Muscle layer of duodenum (tissue), 2 donors: Measurements from ENCODE around the gene ZNF513.

Experiments used
- H3K27ac ChIP-seq: one replicate; pipeline ENCODE4 v1.7.0; 2013; ENCODE audit warnings: mild to moderate bottlenecking, low read length
- H3K27me3 ChIP-seq: one replicate; pipeline ENCODE4 v1.7.0; 2013; ENCODE audit warnings: low read depth, mild to moderate bottlenecking, control low read depth, low read length
- H3K36me3 ChIP-seq, 2 donors: one replicate each; pipeline ENCODE4 v1.7.0; 2013; ENCODE audit warnings: low read length in 2 of 2, control low read depth in 1 of 2, mild to moderate bottlenecking in 1 of 2; ENCODE audit not compliant: insufficient read depth in 2 of 2, control insufficient read depth in 1 of 2
- H3K4me1 ChIP-seq, 2 donors: one replicate each; pipeline ENCODE4 v1.7.0; 2013; ENCODE audit warnings: low read length in 2 of 2, mild to moderate bottlenecking in 2 of 2, control low read depth in 1 of 2, moderate library complexity in 1 of 2; ENCODE audit not compliant: insufficient read depth in 2 of 2, control insufficient read depth in 1 of 2
- H3K4me3 ChIP-seq, 2 donors: one replicate each; pipeline ENCODE4 v1.7.0; 2013; ENCODE audit warnings: low read length in 2 of 2, low read depth in 1 of 2, mild to moderate bottlenecking in 1 of 2
- H3K9me3 ChIP-seq, 2 donors: one replicate each; pipeline ENCODE4 v1.7.0; 2013; ENCODE audit warnings: low read length in 2 of 2, control low read depth in 1 of 2, mild to moderate bottlenecking in 1 of 2; ENCODE audit not compliant: control insufficient read depth in 1 of 2
- donor health status: healthy.

ZNF513 gene

DNA sequence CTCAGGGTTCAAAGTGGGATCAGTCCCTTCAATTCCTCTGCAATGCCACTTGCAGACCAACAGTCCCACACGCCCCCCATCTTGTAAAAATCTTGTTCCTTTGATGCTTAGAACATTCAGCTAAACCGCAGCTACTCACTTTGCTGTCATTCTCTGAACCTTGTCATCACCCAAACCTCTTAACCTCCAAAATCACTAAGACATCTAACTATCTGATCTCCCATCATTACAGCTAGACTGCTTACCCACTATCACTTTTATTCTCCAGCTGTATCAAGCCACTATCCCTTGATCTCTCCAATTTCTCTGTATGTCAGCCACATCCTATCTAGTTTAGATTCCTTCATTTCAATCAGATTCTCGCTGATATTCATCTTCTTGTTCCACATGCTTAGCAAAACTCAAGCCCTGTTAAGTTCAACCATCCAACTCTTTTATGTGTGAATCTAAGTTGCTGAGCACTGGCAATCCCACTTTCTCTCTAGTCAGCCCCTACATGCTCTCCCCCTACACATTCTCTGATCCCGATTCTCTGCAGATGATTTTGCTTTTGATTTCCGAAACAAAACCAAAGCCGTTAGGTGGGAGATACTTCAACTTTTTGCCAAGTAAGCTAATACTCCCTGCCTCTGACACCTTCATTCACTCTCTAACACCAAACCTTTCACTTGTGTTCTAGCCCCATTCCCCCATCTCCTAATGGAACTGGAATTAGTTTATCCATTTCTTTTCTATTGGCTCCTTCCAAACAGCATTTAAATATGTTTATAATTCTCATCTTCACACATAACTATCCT is 28.5 kb downstream of the ZNF513 start:
- Histone ChIP-seq H3K9me3 (no peaks in the 10 kb centered on the region), H3K27me3 (no peaks in the 10 kb centered on the region), H3K4me1 (peaks cover 5 to 23% of the 10 kb centered on the region in 2 donors)

DNA sequence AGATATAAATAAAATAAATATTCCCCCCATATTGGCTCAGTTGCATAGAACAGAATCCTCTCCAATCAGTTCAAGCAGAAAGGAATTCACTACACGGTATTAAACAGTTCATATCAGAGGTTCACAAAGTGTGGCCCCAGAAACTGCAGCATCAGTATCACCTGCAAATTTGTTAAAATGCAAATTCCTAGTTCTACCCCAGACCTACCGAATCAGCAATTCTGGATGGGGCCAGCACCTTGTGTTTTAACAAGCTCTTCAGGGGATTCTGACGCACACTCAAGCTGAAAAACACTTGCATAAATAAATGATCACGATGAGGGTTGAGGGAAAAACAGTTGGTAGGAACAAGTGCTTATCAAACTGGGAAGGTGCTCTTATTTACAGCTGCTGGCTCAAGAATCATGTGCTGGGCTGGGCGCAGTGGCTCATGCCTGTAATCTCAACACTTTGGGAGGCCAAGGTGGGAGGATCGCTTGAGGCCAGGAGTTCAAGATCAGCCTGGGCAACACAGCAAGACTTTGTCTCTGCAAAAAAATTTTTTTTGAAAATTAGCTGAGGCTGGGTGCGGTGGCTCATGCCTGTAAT is 30.3 kb downstream of the ZNF513 start:
- H3K4me3 ChIP-seq, result no peak overlapping the region
- H3K27me3 ChIP-seq, result no peaks in the 10 kb centered on the region
- H3K4me1 ChIP-seq, result peaks cover 0 to 16% of the 10 kb centered on the region in 2 donors
- H3K27ac ChIP-seq, result no peak overlapping the region
- no peaks in the 10 kb centered on the region for H3K9me3 ChIP-seq
- peaks cover 0 to 4% of the 10 kb centered on the region in 2 donors for H3K36me3 ChIP-seq

More for the DNA sequence above, 28.5 kb downstream of the ZNF513 start:
- peaks cover 4 to 5% of the 10 kb centered on the region in 2 donors for H3K36me3 ChIP-seq
- no peak overlapping the region for H3K4me3 ChIP-seq
- H3K27ac ChIP-seq, result no peak overlapping the region

DNA sequence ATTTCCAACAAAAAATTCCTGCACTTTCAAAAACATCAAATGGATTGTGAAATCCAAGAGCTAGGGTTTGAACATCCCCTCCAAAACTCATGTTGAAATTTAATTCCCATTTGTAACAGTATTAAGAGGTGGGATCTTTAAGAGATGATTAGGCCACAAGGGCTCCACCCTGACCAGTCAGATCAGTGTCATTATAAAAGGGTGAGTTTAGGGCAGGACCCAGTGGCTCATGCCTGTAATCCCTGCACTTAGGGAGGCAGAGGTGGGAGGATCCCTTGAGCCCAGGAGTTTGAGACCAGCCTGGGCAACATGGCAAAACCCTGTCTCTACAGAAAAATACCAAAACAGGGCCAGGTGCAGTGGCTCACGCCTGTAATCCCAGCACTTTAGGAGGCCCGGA is 32.9 kb downstream of the ZNF513 start:
- Histone ChIP-seq H3K9me3 (no peaks in the 10 kb centered on the region), H3K4me3 (no peak overlapping the region), H3K27ac (no peak overlapping the region), H3K36me3 (peaks cover 8% of the 10 kb centered on the region in 2 donors), H3K27me3 (no peaks in the 10 kb centered on the region), H3K4me1 (no peaks in the 10 kb centered on the region)

DNA sequence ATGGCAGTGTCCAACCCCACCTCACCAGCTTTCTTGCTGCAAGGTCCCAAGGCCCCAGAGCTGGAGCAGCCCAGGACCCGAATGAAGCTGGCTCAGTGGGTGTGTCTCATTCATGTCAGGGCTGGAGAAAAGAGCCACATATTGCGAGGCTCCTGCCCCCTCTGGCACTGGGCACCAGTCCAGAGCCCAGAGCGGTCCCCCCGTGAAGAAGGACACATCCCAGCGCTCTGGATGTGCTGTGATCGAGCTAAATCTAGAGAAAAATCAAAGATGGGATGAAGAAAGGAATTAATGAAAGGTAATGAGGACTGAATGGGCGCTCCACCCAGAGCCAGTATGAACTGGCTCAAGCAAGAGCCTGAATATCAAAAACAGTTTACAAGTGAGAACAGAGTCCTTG is 44.4 kb downstream of the ZNF513 start:
- Histone ChIP-seq H3K27me3 (no peaks in the 10 kb centered on the region), H3K4me3 (no peak overlapping the region), H3K36me3 (peaks cover 51 to 74% of the 10 kb centered on the region in 2 donors), H3K4me1 (no peaks in the 10 kb centered on the region), H3K9me3 (no peaks in the 10 kb centered on the region), H3K27ac (no peak overlapping the region)

DNA sequence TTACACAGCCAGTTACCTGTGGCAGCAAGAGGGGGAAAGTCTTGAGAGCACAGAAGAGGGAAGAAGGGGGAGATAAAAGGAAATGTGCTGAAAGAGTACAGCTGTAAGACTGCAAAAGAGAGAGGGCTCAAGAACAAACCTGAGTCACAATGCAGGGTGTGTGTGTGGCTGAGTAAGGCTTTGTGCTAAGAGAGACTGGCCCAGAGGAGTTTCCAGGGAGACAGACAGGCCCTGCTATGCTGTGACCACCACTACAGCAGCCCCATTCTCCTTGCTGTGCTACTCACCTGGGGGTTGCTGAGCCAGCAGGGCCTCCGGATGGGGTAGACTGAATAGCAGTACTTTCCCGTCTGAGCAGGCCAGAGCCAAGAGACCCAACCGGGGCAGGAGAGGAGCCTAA is 45.2 kb downstream of the ZNF513 start:
- Histone ChIP-seq H3K27ac (no peak overlapping the region), H3K27me3 (no peaks in the 10 kb centered on the region), H3K9me3 (no peaks in the 10 kb centered on the region), H3K4me1 (no peaks in the 10 kb centered on the region), H3K4me3 (no peak overlapping the region), H3K36me3 (peaks cover 50 to 73% of the 10 kb centered on the region in 2 donors)
